ENCODE data around the gene LIPT2.
"Not testable (repeated sequence)": the region's sequence is repeated elsewhere in the genome, so short reads cannot be mapped to it uniquely, and the experiment has no call there.

LIPT2 gene

DNA sequence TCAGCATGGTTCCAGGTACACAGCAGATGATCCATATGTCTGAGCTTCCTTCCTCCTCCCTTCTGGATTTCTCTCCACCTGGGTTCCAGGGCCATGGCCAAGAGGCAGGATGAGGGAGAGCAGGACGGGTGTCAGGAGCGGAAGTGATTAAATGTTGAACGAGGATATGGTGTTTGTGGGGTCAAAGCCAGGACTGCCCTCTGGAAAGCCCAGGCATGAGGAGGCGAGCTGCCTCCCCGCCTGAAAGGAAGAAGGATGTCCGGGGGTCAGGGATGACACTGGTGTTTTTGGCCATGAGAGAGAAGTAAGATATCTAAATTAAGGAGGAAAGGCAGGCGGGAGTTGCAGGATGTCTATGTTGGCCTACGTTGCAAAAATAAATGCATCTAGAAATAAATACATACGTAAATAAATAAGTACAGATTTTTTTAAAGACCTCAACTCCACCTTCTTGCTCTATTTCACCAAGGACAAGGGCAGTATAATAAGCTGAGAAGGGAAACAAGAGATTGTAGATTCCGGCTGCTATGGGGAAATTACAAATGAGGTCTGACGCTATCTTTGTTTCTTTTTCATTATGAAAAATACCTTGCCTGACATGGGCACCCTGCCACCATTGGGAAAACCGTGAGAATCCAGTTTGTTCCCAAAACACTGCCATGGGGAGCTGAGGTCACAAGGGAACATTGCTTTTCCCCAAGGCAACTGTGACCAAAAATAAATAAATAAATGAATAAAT, 27.6 kb upstream of the LIPT2 start:
- no peaks in the 10 kb centered on the region for H3K36me3 ChIP-seq (ENCODE audit: control insufficient read depth, low read length)
- no peaks in the 10 kb centered on the region for H4K20me1 ChIP-seq (ENCODE audit: control insufficient read depth, insufficient read depth, low read depth, low read length)
- H3F3A ChIP-seq (ENCODE audit: control insufficient read depth, insufficient read depth): no peaks in the 10 kb centered on the region
- H3K4me1 ChIP-seq (ENCODE audit: control insufficient read depth, low read length): no peaks in the 10 kb centered on the region
- no peak overlapping the region for H3K4me2 ChIP-seq (ENCODE audit: low read length)
- H3K79me2 ChIP-seq (ENCODE audit: control insufficient read depth, low read length): no peaks in the 10 kb centered on the region
- no peak overlapping the region for H3K27ac ChIP-seq (ENCODE audit: low read depth, low read length)
- H3K9me3 ChIP-seq (ENCODE audit: control insufficient read depth, insufficient read depth, low read length): no peaks in the 10 kb centered on the region
- peaks cover 11% of the 10 kb centered on the region; the same call in 1 of the 2 replicates for H3K27me3 ChIP-seq (ENCODE audit: control insufficient read depth, low read length)
- no peaks in the 10 kb centered on the region for H3K9me2 ChIP-seq (replicated peaks; ENCODE audit: control insufficient read depth, low read length)
- TF ChIP-seq EZH2phosphoT487 (IDR thresholded peaks at IDR 0.05; ENCODE audit: borderline replicate concordance, low read length) (no peak), CTCF (IDR thresholded peaks at IDR 0.05; ENCODE audit: low read depth, low read length, poor library complexity, severe bottlenecking) (no peak)
- no peak overlapping the region for H3K4me3 ChIP-seq (ENCODE audit: low read length)

DNA sequence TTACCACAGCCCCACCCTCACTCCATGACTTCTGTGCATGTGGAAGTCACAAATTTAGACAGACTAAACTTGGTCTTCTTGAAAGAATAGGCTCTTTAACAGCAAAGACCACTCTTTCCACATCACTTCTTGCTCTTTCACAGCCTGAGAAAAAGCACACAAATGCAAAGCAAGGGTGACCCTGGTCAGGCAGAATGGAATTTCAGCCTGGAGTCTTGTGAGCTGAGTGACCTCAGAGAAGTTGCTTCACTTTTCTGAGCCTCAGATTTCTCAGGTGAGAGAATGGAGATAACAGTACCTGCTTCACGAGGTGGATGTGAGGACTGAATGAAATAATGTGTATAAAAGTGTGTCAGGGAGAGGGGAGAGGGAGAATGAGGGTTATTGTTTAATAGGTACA, 26.8 kb upstream of the LIPT2 start:
- no peak for TF ChIP-seq EZH2phosphoT487 (IDR thresholded peaks at IDR 0.05; ENCODE audit: borderline replicate concordance, low read length)
- no peak for TF ChIP-seq CTCF (IDR thresholded peaks at IDR 0.05; ENCODE audit: low read depth, low read length, poor library complexity, severe bottlenecking)
- Histone ChIP-seq H3K9me3 (ENCODE audit: control insufficient read depth, insufficient read depth, low read length) (no peaks in the 10 kb centered on the region), H3K4me3 (ENCODE audit: low read length) (no peak overlapping the region), H3K27ac (ENCODE audit: low read depth, low read length) (no peak overlapping the region), H3K36me3 (ENCODE audit: control insufficient read depth, low read length) (no peaks in the 10 kb centered on the region), H3K27me3 (ENCODE audit: control insufficient read depth, low read length) (peaks cover 11% of the 10 kb centered on the region; the same call in 1 of the 2 replicates), H3F3A (ENCODE audit: control insufficient read depth, insufficient read depth) (no peaks in the 10 kb centered on the region), H4K20me1 (ENCODE audit: control insufficient read depth, insufficient read depth, low read depth, low read length) (no peaks in the 10 kb centered on the region), H3K79me2 (ENCODE audit: control insufficient read depth, low read length) (no peaks in the 10 kb centered on the region), H3K4me1 (ENCODE audit: control insufficient read depth, low read length) (no peaks in the 10 kb centered on the region), H3K4me2 (ENCODE audit: low read length) (no peak overlapping the region), H3K9me2 (replicated peaks; ENCODE audit: control insufficient read depth, low read length) (no peaks in the 10 kb centered on the region)

DNA sequence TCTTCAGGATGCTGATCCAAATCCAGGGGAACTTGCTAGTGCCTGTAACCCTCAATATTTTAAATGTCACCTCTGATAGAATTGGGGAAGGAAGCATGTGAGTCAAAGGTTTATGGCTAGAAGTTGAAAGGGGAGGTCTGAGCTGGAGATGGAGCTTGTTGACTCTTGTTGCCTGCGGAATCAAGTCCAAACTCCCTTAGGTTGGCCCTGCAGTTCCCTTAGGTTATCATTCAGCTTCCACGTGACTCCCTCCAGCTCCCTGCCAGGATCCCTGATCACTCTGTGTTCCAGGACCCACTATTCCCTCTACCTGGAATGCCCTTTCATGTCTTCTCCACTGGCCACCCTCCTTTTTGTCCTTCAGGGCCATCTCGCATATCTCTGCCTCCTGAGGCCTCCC, 26.2 kb upstream of the LIPT2 start:
- no peaks in the 10 kb centered on the region for H3F3A ChIP-seq (ENCODE audit: control insufficient read depth, insufficient read depth)
- no peak overlapping the region for H3K4me2 ChIP-seq (ENCODE audit: low read length)
- no peak overlapping the region for H3K4me3 ChIP-seq (ENCODE audit: low read length)
- H3K36me3 ChIP-seq (ENCODE audit: control insufficient read depth, low read length): no peaks in the 10 kb centered on the region
- no peaks in the 10 kb centered on the region for H4K20me1 ChIP-seq (ENCODE audit: control insufficient read depth, insufficient read depth, low read depth, low read length)
- no peaks in the 10 kb centered on the region for H3K4me1 ChIP-seq (ENCODE audit: control insufficient read depth, low read length)
- H3K9me3 ChIP-seq (ENCODE audit: control insufficient read depth, insufficient read depth, low read length): no peaks in the 10 kb centered on the region
- TF ChIP-seq CTCF (IDR thresholded peaks at IDR 0.05; ENCODE audit: low read depth, low read length, poor library complexity, severe bottlenecking) (no peak), EZH2phosphoT487 (IDR thresholded peaks at IDR 0.05; ENCODE audit: borderline replicate concordance, low read length) (no peak)
- H3K27me3 ChIP-seq (ENCODE audit: control insufficient read depth, low read length): peaks cover 11% of the 10 kb centered on the region; the same call in 1 of the 2 replicates
- H3K27ac ChIP-seq (ENCODE audit: low read depth, low read length): no peak overlapping the region
- no peaks in the 10 kb centered on the region for H3K79me2 ChIP-seq (ENCODE audit: control insufficient read depth, low read length)
- no peaks in the 10 kb centered on the region for H3K9me2 ChIP-seq (replicated peaks; ENCODE audit: control insufficient read depth, low read length)

GRCh38 chr11:74517592-74517991, 24.1 kb upstream of the LIPT2 start:
- H3K9me3 ChIP-seq (ENCODE audit: control insufficient read depth, insufficient read depth, low read length); H3K4me3 ChIP-seq (ENCODE audit: low read length); H3K79me2 ChIP-seq (ENCODE audit: control insufficient read depth, low read length); H3K9me2 ChIP-seq (replicated peaks; ENCODE audit: control insufficient read depth, low read length); H3K4me2 ChIP-seq (ENCODE audit: low read length); H4K20me1 ChIP-seq (ENCODE audit: control insufficient read depth, insufficient read depth, low read depth, low read length); H3F3A ChIP-seq (ENCODE audit: control insufficient read depth, insufficient read depth); H3K36me3 ChIP-seq (ENCODE audit: control insufficient read depth, low read length); H3K27me3 ChIP-seq (ENCODE audit: control insufficient read depth, low read length); H3K27ac ChIP-seq (ENCODE audit: low read depth, low read length); H3K4me1 ChIP-seq (ENCODE audit: control insufficient read depth, low read length): not testable (repeated sequence)
